ENCODE data around the gene RRBP1.

GRCh38 chr20:17633850-17634500 lies 48.1 kb downstream of the RRBP1 start:
- TF ChIP-seq CTCF (IDR thresholded peaks at IDR 0.05; ENCODE audit: poor library complexity) (no peak), EZH2phosphoT487 (IDR thresholded peaks at IDR 0.05; ENCODE audit: low read depth, severe bottlenecking, unreplicated experiment) (no peak)

All from hepatocyte (in vitro differentiated cells).